Endothelial cell (in vitro differentiated cells): Measurements from ENCODE around the gene RPL28. TPM values are rescaled to one million over a fixed set of nuclear protein-coding genes. Genes with fewer than 3 reads are reported as not detected.

ENCODE experiments used
- DNase-seq: peaks from one replicate; pipeline ENCODE4 v3.0.0; 2021; ENCODE audit warnings: low spot score
- H3K27ac Mint-ChIP-seq: one replicate; pipeline ENCODE4 v1.8.0; 2021; ENCODE audit warnings: mixed read lengths, inconsistent platforms; ENCODE audit not compliant: unreplicated experiment
- H3K27me3 Mint-ChIP-seq: one replicate; pipeline ENCODE4 v1.8.0; 2021; ENCODE audit warnings: mild to moderate bottlenecking, moderate library complexity, mixed read lengths, inconsistent platforms; ENCODE audit not compliant: unreplicated experiment
- H3K36me3 Mint-ChIP-seq: one replicate; pipeline ENCODE4 v1.8.0; 2021; ENCODE audit warnings: mild to moderate bottlenecking, low read depth, mixed read lengths, inconsistent platforms; ENCODE audit not compliant: unreplicated experiment
- H3K4me1 Mint-ChIP-seq: one replicate; pipeline ENCODE4 v1.8.0; 2021; ENCODE audit warnings: mild to moderate bottlenecking, mixed read lengths, inconsistent platforms; ENCODE audit not compliant: unreplicated experiment
- H3K4me3 Mint-ChIP-seq: one replicate; pipeline ENCODE4 v1.8.0; 2021; ENCODE audit warnings: mild to moderate bottlenecking, mixed read lengths, inconsistent platforms; ENCODE audit not compliant: unreplicated experiment
- H3K9me3 Mint-ChIP-seq: one replicate; pipeline ENCODE4 v1.8.0; 2021; ENCODE audit warnings: mixed read lengths, inconsistent platforms; ENCODE audit not compliant: unreplicated experiment
- total RNA-seq: library from RNA; stranded (reverse); fragmentation: NEBNext Ultra II Directional; extraction: Animal tissue kit (Norgen Biotek cat#: 25700); gene quantifications from one replicate; pipeline ENCODE4 v1.2.1, GENCODE V29; 2021; ENCODE audit not compliant: unreplicated experiment
- TF ChIP-seq, protein P1 (sequence below): fragments of 200-600 bp; sonication (generic); IDR thresholded peaks from one replicate; pipeline ENCODE4 v1.5.0; 2021; ENCODE audit warnings: antibody characterized with exemption; ENCODE audit not compliant: unreplicated experiment

Gene RPL28
- total RNA-seq, 1 donor from 2014 or later = 3,792 TPM

DNA sequence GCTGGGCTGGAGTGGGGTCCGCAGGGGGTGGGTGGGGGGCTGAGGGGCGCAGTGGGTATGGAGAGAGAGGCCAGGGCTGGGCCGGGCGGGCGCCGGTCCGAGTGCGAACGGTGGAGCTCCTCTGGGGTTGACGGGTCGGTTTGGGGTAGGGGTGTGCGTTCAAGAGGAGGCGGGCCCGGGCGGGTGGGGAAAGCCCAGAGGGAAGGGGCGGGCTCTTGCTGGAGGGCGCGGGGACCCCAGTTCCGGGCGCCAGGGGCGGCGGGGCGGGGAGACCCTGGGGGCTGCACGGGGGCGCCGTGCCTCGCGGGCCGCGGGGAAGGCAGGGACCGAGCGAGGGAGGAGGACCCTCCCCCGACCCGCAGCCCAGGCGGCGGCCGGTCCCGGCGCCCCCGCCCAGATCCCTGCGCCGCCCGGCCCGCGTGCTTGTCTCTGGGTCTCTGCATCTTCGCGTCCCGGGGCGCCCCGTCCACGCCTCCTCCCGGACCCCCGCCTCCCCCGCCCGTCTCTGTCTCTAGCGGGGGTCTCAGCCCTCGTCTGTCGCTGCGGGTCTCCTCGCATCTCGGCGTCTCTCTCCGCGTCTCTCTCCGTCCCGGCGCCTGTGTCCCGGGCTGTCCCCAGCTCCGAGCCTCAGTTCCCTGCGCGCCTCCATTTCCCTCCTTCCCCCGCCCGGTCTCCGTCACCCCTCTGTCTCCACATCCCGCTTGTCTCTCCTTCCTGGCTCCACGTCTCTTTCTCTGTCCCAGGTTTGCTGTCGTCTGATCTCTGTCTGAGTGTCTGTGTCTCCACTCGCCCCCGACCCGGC, 65.6 kb downstream of the RPL28 start:
- Mint-ChIP-seq H3K4me1 (peaks cover 5% of the 10 kb centered on the region), H3K27me3 (peaks cover 23% of the 10 kb centered on the region), H3K9me3 (no peaks in the 10 kb centered on the region), H3K27ac (no peak overlapping the region), H3K36me3 (peaks cover 8% of the 10 kb centered on the region), H3K4me3 (no peak overlapping the region)
- DNase-seq = no peak
- TF ChIP-seq, protein P1, sequence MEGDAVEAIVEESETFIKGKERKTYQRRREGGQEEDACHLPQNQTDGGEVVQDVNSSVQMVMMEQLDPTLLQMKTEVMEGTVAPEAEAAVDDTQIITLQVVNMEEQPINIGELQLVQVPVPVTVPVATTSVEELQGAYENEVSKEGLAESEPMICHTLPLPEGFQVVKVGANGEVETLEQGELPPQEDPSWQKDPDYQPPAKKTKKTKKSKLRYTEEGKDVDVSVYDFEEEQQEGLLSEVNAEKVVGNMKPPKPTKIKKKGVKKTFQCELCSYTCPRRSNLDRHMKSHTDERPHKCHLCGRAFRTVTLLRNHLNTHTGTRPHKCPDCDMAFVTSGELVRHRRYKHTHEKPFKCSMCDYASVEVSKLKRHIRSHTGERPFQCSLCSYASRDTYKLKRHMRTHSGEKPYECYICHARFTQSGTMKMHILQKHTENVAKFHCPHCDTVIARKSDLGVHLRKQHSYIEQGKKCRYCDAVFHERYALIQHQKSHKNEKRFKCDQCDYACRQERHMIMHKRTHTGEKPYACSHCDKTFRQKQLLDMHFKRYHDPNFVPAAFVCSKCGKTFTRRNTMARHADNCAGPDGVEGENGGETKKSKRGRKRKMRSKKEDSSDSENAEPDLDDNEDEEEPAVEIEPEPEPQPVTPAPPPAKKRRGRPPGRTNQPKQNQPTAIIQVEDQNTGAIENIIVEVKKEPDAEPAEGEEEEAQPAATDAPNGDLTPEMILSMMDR = no peak

DNA sequence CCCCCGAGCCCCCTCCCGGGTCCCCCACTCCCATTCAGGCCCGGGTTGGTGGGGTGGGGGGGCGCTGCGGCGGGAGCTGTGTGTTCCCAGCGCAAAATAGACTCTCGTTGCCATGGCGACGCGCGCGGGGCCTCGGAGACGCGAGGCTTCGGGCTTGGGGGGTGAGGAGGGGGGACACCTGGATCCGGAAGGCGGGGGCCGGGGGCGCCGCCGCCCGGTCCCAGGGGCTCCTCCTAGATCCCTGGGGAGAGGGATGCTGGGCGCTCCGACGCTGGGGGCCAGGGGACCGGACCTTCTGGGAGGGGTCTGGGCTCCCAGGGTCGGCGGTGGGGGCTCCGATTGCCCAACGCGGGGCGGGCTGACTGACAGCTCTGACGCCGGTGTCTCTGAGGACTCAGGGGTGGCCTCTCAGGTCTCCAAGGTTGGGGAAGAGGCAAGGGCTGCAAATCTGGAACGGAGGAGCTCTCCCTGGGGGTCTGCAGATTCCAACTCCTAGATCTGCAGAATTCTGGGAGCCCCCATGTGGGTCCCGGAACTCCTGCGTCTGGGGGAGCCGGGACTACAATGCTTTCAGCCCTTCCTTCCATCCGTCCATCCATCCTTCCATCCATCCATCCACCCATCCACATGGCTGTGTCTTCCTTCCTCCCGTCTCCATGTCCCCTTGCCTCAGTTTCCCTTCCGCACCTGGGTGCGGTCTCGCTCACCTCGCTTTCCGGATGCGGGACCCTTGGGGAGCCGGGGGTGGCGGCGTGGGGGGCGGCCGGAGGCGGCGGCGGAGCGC, 66.4 kb downstream of the RPL28 start:
- no peak overlapping the region for H3K4me3 Mint-ChIP-seq
- no peak for DNase-seq
- H3K36me3 Mint-ChIP-seq = peaks cover 8% of the 10 kb centered on the region
- TF ChIP-seq, protein P1 = no peak
- H3K27me3 Mint-ChIP-seq = peaks cover 25% of the 10 kb centered on the region
- H3K4me1 Mint-ChIP-seq = peaks cover 5% of the 10 kb centered on the region
- no peaks in the 10 kb centered on the region for H3K9me3 Mint-ChIP-seq
- no peak overlapping the region for H3K27ac Mint-ChIP-seq

Other genes starting within 250 kb of the RPL28 start
- gene TNNT1, start 236.7 kb upstream of the RPL28 start, total RNA-seq = 2.8 TPM
- gene TNNI3, start 228.2 kb upstream of the RPL28 start, total RNA-seq = not detected
- 2.2 TPM for gene DNAAF3, start 219.3 kb upstream of the RPL28 start, total RNA-seq
- 1.6 TPM for gene SYT5, start 205.6 kb upstream of the RPL28 start, total RNA-seq
- gene PTPRH, start 176.4 kb upstream of the RPL28 start, total RNA-seq = not detected
- 4.1 TPM for gene TMEM86B, start 157.2 kb upstream of the RPL28 start, total RNA-seq
- 65.6 TPM for gene PPP6R1, start 126.9 kb upstream of the RPL28 start, total RNA-seq
- gene HSPBP1, start 105.8 kb upstream of the RPL28 start, total RNA-seq = 24.6 TPM
- gene BRSK1, start 101.9 kb upstream of the RPL28 start, total RNA-seq = 14.1 TPM
- not detected for gene TMEM150B, start 60.6 kb upstream of the RPL28 start, total RNA-seq
- 18.4 TPM for gene KMT5C, start 46.1 kb upstream of the RPL28 start, total RNA-seq
- not detected for gene COX6B2, start 31.2 kb upstream of the RPL28 start, total RNA-seq
- not detected for gene GARIN5B, start 22.7 kb upstream of the RPL28 start, total RNA-seq
- gene IL11, start 15.5 kb upstream of the RPL28 start, total RNA-seq = 0.21 TPM
- not detected for gene TMEM190, start 9.1 kb upstream of the RPL28 start, total RNA-seq
- gene TMEM238, start 1.6 kb upstream of the RPL28 start, total RNA-seq = 0.64 TPM
- 56.2 TPM for gene UBE2S, start 21.9 kb downstream of the RPL28 start, total RNA-seq
- not detected for gene SHISA7, start 57.4 kb downstream of the RPL28 start, total RNA-seq
- gene ISOC2, start 75.7 kb downstream of the RPL28 start, total RNA-seq = 20.2 TPM
- not detected for gene C19orf85, start 78.8 kb downstream of the RPL28 start, total RNA-seq
- 8.7 TPM for gene ZNF628, start 90.7 kb downstream of the RPL28 start, total RNA-seq
- gene NAT14, start 99.3 kb downstream of the RPL28 start, total RNA-seq = 37.7 TPM
- gene SSC5D, start 102.5 kb downstream of the RPL28 start, total RNA-seq = 0.95 TPM
- 0.69 TPM for gene SBK2, start 151.2 kb downstream of the RPL28 start, total RNA-seq
- gene SBK3, start 159.6 kb downstream of the RPL28 start, total RNA-seq = 3.6 TPM
- gene ZNF579, start 194.9 kb downstream of the RPL28 start, total RNA-seq = 36.4 TPM
- gene FIZ1, start 213.6 kb downstream of the RPL28 start, total RNA-seq = 21.5 TPM
- gene ZNF524, start 214.4 kb downstream of the RPL28 start, total RNA-seq = 9.3 TPM
- gene ZNF865, start 219.7 kb downstream of the RPL28 start, total RNA-seq = 14.5 TPM
- gene ZNF784, start 238.6 kb downstream of the RPL28 start, total RNA-seq = 6.8 TPM